ENCODE measurements around the gene MPC1.
"Not testable (repeated sequence)": the region's sequence is repeated elsewhere in the genome, so short reads cannot be mapped to it uniquely, and the experiment has no call there.

Gene MPC1

GRCh38 chr6:166379103-166379586, 3.6 kb downstream of the MPC1 start:
- DNase-seq, result no peak

- DNase-seq, result no peak
Measured at GRCh38 chr6:166377721-166378120, 5.0 kb downstream of the MPC1 start.

- DNase-seq, result no peak
Measured at GRCh38 chr6:166375013-166375412, 7.7 kb downstream of the MPC1 start.

GRCh38 chr6:166370489-166370888, 12.3 kb downstream of the MPC1 start:
- DNase-seq, result no peak

- DNase-seq, result no peak
Measured at GRCh38 chr6:166369782-166370181, 13.0 kb downstream of the MPC1 start.

GRCh38 chr6:166366921-166367320, 15.8 kb downstream of the MPC1 start:
- DNase-seq, result no peak

GRCh38 chr6:166365806-166366205, 16.9 kb downstream of the MPC1 start:
- DNase-seq, result no peak

GRCh38 chr6:166365221-166365620, 17.5 kb downstream of the MPC1 start:
- DNase-seq, result no peak

GRCh38 chr6:166364456-166364855, 18.3 kb downstream of the MPC1 start:
- DNase-seq, result no peak

- not testable (repeated sequence) for DNase-seq
Measured at GRCh38 chr6:166362427-166362826, 20.3 kb downstream of the MPC1 start.

GRCh38 chr6:166361077-166361429, 21.7 kb downstream of the MPC1 start:
- no peak for DNase-seq

- DNase-seq, result no peak
Measured at GRCh38 chr6:166360243-166361076, 22.3 kb downstream of the MPC1 start.

- DNase-seq, result no peak
Measured at GRCh38 chr6:166355552-166355951, 27.2 kb downstream of the MPC1 start.

GRCh38 chr6:166354965-166355364, 27.8 kb downstream of the MPC1 start:
- DNase-seq, result no peak

GRCh38 chr6:166354143-166354542, 28.6 kb downstream of the MPC1 start:
- DNase-seq, result no peak

- DNase-seq, result no peak
Measured at GRCh38 chr6:166353507-166353906, 29.2 kb downstream of the MPC1 start.

- DNase-seq, result no peak
Measured at GRCh38 chr6:166352923-166353322, 29.8 kb downstream of the MPC1 start.

GRCh38 chr6:166351715-166352285, 30.9 kb downstream of the MPC1 start:
- DNase-seq, result peak; percentile 77

- no peak for DNase-seq
Measured at GRCh38 chr6:166348305-166348949, 34.3 kb downstream of the MPC1 start.

- no peak for DNase-seq
Measured at GRCh38 chr6:166346965-166347364, 35.8 kb downstream of the MPC1 start.

- DNase-seq, result no peak
Measured at GRCh38 chr6:166346449-166346848, 36.3 kb downstream of the MPC1 start.

GRCh38 chr6:166345672-166346071, 37.1 kb downstream of the MPC1 start:
- not testable (repeated sequence) for DNase-seq

GRCh38 chr6:166344921-166345320, 37.8 kb downstream of the MPC1 start:
- not testable (repeated sequence) for DNase-seq

GRCh38 chr6:166344240-166344639, 38.5 kb downstream of the MPC1 start:
- no peak for DNase-seq

All from NCI-H146 (cell line).